Activated T-helper 2 cell treated with anti-CD3 and anti-CD28 coated beads, Interferon-gamma antibody, Interleukin-2, Interleukin-4, amounts not matched to agents 10 μg/mL and 5 μg/mL and 100 μg/mL, durations not matched to agents 14 hours and 24 hours and 36 hours (primary cell): ENCODE data around the gene KMT2D. TPM values are rescaled to one million over a fixed set of nuclear protein-coding genes. Genes with fewer than 3 reads are reported as not detected.
A peak's percentile ranks its signal among the peaks of the same experiment; 100 is the strongest.

Experiments used
- DNase-seq: peaks from one replicate; pipeline ENCODE4 v3.0.0; 2021; ENCODE audit warnings: low spot score
- H3K27ac Mint-ChIP-seq: one replicate; pipeline ENCODE4 v1.8.0; 2021; ENCODE audit warnings: mixed read lengths
- H3K27me3 Mint-ChIP-seq: one replicate; pipeline ENCODE4 v1.8.0; 2021; ENCODE audit warnings: low read depth, mixed read lengths
- H3K36me3 Mint-ChIP-seq: one replicate; pipeline ENCODE4 v1.8.0; 2021; ENCODE audit warnings: low read depth, mixed read lengths
- H3K4me1 Mint-ChIP-seq: one replicate; pipeline ENCODE4 v1.8.0; 2021; ENCODE audit warnings: low read depth, mixed read lengths
- H3K4me3 Mint-ChIP-seq: one replicate; pipeline ENCODE4 v1.8.0; 2021; ENCODE audit warnings: low read depth, mild to moderate bottlenecking, moderate library complexity, mixed read lengths
- H3K9me3 Mint-ChIP-seq: one replicate; pipeline ENCODE4 v1.8.0; 2021; ENCODE audit warnings: mixed read lengths
- intact Hi-C: fragments of 100-400 bp; cut with micrococcal nuclease; formaldehyde crosslinking; loops from one replicate; pipeline ENCODE4 v1.15.1; 2023
- total RNA-seq: library from RNA; stranded (reverse); gene quantifications from 2 replicates; pipeline ENCODE4 v1.2.3, GENCODE V29; 2022

The KMT2D gene
- total RNA-seq = 93.3 and 100 TPM in 2 replicates

- H3K4me1 Mint-ChIP-seq = peaks cover 43% of the 10 kb centered on the region
Measured at GRCh38 chr12:49060237-49061156, at the start of gene KMT2D. Gene KMT2D, minus strand, starts transcription at chr12:49060794. Its CDS starts 5,470 bp downstream, at chr12:49055324.

GRCh38 chr12:49109641-49110463, 49.3 kb upstream of the KMT2D start:
- peaks cover 5% of the 10 kb centered on the region for H3K36me3 Mint-ChIP-seq
- peaks cover 22% of the 10 kb centered on the region for H3K4me1 Mint-ChIP-seq
- intact Hi-C loops = loop anchor here (1.0 to 5.0 kb wide), 3 partner anchors 20 to 77 kb away; partner anchors contain the start of gene TUBA1A
- peaks cover under 1% of the 10 kb centered on the region for H3K27me3 Mint-ChIP-seq
- no peak for DNase-seq
- no peaks in the 10 kb centered on the region for H3K9me3 Mint-ChIP-seq
- H3K4me3 Mint-ChIP-seq = peak overlapping the region; percentile 97
- H3K27ac Mint-ChIP-seq = peak overlapping the region; percentile 91

More at GRCh38 chr12:49060237-49061156, at the start of gene KMT2D:
- intact Hi-C loops = loop anchor here (1.0 to 5.0 kb wide), 4 partner anchors 10 to 174 kb away; partner anchors contain the start of gene TUBA1A
- peak; percentile 89 for DNase-seq
- Mint-ChIP-seq H3K4me3 (peak within 1 kb of the TSS; percentile 92), H3K27me3 (no peaks in the 10 kb centered on the region), H3K27ac (peak within 1 kb of the TSS; percentile 89), H3K36me3 (peaks cover 32% of the 10 kb centered on the region), H3K9me3 (no peaks in the 10 kb centered on the region)

- no peak for DNase-seq
- Mint-ChIP-seq H3K9me3 (no peaks in the 10 kb centered on the region), H3K4me3 (peak overlapping the region; percentile 97), H3K27me3 (no peaks in the 10 kb centered on the region), H3K4me1 (peaks cover 22% of the 10 kb centered on the region), H3K27ac (peak overlapping the region; percentile 51), H3K36me3 (peaks cover 8% of the 10 kb centered on the region)
- intact Hi-C loops = loop anchor here (1.0 kb wide), 1 partner anchor 21 kb away; no protein-coding TSS in a partner anchor
Measured at GRCh38 chr12:49108958-49109404, 48.4 kb upstream of the KMT2D start.

GRCh38 chr12:49105504-49106084, 45.0 kb upstream of the KMT2D start:
- Mint-ChIP-seq H3K27ac (no peak overlapping the region), H3K27me3 (no peaks in the 10 kb centered on the region), H3K4me3 (no peak overlapping the region), H3K36me3 (peaks cover 18% of the 10 kb centered on the region), H3K4me1 (peaks cover 15% of the 10 kb centered on the region), H3K9me3 (no peaks in the 10 kb centered on the region)
- intact Hi-C loops = no loop called here
- DNase-seq = no peak

- intact Hi-C loops = no loop called here
- Mint-ChIP-seq H3K4me3 (no peak overlapping the region), H3K27me3 (no peaks in the 10 kb centered on the region), H3K9me3 (no peaks in the 10 kb centered on the region), H3K4me1 (peaks cover 14% of the 10 kb centered on the region), H3K27ac (no peak overlapping the region), H3K36me3 (peaks cover 21% of the 10 kb centered on the region)
- no peak for DNase-seq
Measured at GRCh38 chr12:49104822-49105221, 44.2 kb upstream of the KMT2D start.

- peaks cover 5% of the 10 kb centered on the region for H3K27me3 Mint-ChIP-seq
- intact Hi-C loops = no loop called here
- no peak overlapping the region for H3K4me3 Mint-ChIP-seq
- no peaks in the 10 kb centered on the region for H3K9me3 Mint-ChIP-seq
- H3K27ac Mint-ChIP-seq = no peak overlapping the region
- H3K4me1 Mint-ChIP-seq = no peaks in the 10 kb centered on the region
- DNase-seq = no peak
- peaks cover 46% of the 10 kb centered on the region for H3K36me3 Mint-ChIP-seq
Measured at GRCh38 chr12:49100380-49100779, 39.8 kb upstream of the KMT2D start.

- Mint-ChIP-seq H3K9me3 (no peaks in the 10 kb centered on the region), H3K4me3 (no peak overlapping the region), H3K27me3 (peaks cover 16% of the 10 kb centered on the region), H3K27ac (no peak overlapping the region), H3K36me3 (peaks cover 46% of the 10 kb centered on the region), H3K4me1 (peaks cover 3% of the 10 kb centered on the region)
- no peak for DNase-seq
- intact Hi-C loops = loop anchor here (1.0 kb wide), 1 partner anchor 34 kb away; no protein-coding TSS in a partner anchor
Measured at GRCh38 chr12:49098703-49099102, 38.1 kb upstream of the KMT2D start.

GRCh38 chr12:49098035-49098451, 37.4 kb upstream of the KMT2D start:
- H3K27ac Mint-ChIP-seq = no peak overlapping the region
- H3K36me3 Mint-ChIP-seq = peaks cover 46% of the 10 kb centered on the region
- intact Hi-C loops = loop anchor here (1.0 kb wide), 1 partner anchor 34 kb away; no protein-coding TSS in a partner anchor
- DNase-seq = peak; percentile 46
- no peaks in the 10 kb centered on the region for H3K9me3 Mint-ChIP-seq
- peaks cover 6% of the 10 kb centered on the region for H3K4me1 Mint-ChIP-seq
- H3K27me3 Mint-ChIP-seq = peaks cover 22% of the 10 kb centered on the region
- H3K4me3 Mint-ChIP-seq = no peak overlapping the region

GRCh38 chr12:49097381-49097780, 36.8 kb upstream of the KMT2D start:
- peaks cover 7% of the 10 kb centered on the region for H3K4me1 Mint-ChIP-seq
- no peak for DNase-seq
- no peak overlapping the region for H3K27ac Mint-ChIP-seq
- no peaks in the 10 kb centered on the region for H3K9me3 Mint-ChIP-seq
- H3K27me3 Mint-ChIP-seq = peaks cover 28% of the 10 kb centered on the region
- H3K4me3 Mint-ChIP-seq = no peak overlapping the region
- H3K36me3 Mint-ChIP-seq = peaks cover 45% of the 10 kb centered on the region
- intact Hi-C loops = no loop called here

GRCh38 chr12:49094975-49095365, 34.4 kb upstream of the KMT2D start:
- DNase-seq = no peak
- no peak overlapping the region for H3K4me3 Mint-ChIP-seq
- no peaks in the 10 kb centered on the region for H3K9me3 Mint-ChIP-seq
- H3K4me1 Mint-ChIP-seq = peaks cover 27% of the 10 kb centered on the region
- no peak overlapping the region for H3K27ac Mint-ChIP-seq
- intact Hi-C loops = loop anchor here (5.0 kb wide), 1 partner anchor 98 kb away; the partner anchor contains the start of gene DDN
- peaks cover 50% of the 10 kb centered on the region for H3K27me3 Mint-ChIP-seq
- H3K36me3 Mint-ChIP-seq = peaks cover 37% of the 10 kb centered on the region

GRCh38 chr12:49094160-49094974, 33.8 kb upstream of the KMT2D start, which contains the start of gene DHH:
Gene DHH, minus strand, starts transcription at chr12:49094801. Its CDS starts 289 bp downstream, at chr12:49094512.
- Mint-ChIP-seq H3K4me1 (peaks cover 29% of the 10 kb centered on the region), H3K36me3 (peaks cover 33% of the 10 kb centered on the region), H3K27ac (no peak within 1 kb of the TSS), H3K27me3 (peaks cover 53% of the 10 kb centered on the region), H3K9me3 (no peaks in the 10 kb centered on the region), H3K4me3 (no peak within 1 kb of the TSS)
- DNase-seq = no peak
- intact Hi-C loops = loop anchor here (5.0 kb wide), 1 partner anchor 97 kb away; the partner anchor contains the start of gene DDN
